Nephron progenitor cell (in vitro differentiated cells): ENCODE measurements around the gene CLASP1.
"Not testable (repeated sequence)": the region's sequence is repeated elsewhere in the genome, so short reads cannot be mapped to it uniquely, and the experiment has no call there.

Experiments
- DNase-seq: peaks from one replicate; pipeline ENCODE4 v3.0.0; 2021
- H3K27ac Mint-ChIP-seq: 2 replicates; pipeline ENCODE4 v1.8.0; 2021; ENCODE audit warnings: mild to moderate bottlenecking, moderate library complexity, mixed read lengths
- H3K27me3 Mint-ChIP-seq: 2 replicates; pipeline ENCODE4 v1.8.0; 2021; ENCODE audit warnings: mild to moderate bottlenecking, low read depth, mixed read lengths; ENCODE audit not compliant: poor library complexity
- H3K36me3 Mint-ChIP-seq: 2 replicates; pipeline ENCODE4 v1.8.0; 2021; ENCODE audit warnings: low read depth, mixed read lengths
- H3K4me1 Mint-ChIP-seq: 2 replicates; pipeline ENCODE4 v1.8.0; 2021; ENCODE audit warnings: mixed read lengths
- H3K4me3 Mint-ChIP-seq: 2 replicates; pipeline ENCODE4 v1.8.0; 2021; ENCODE audit warnings: mild to moderate bottlenecking, moderate library complexity, mixed read lengths
- H3K9me3 Mint-ChIP-seq: 2 replicates; pipeline ENCODE4 v1.8.0; 2021; ENCODE audit warnings: mild to moderate bottlenecking, moderate library complexity, mixed read lengths
- CTCF ChIP-seq: fragments of 200-600 bp; sonication (generic); IDR thresholded peaks from 2 replicates; pipeline ENCODE4 v1.5.0; 2021; ENCODE audit warnings: antibody characterized with exemption

The CLASP1 gene

GRCh38 chr2:121309323-121309722 is 339.9 kb downstream of the CLASP1 start:
- Mint-ChIP-seq H3K4me1 (peaks cover 11% of the 10 kb centered on the region), H3K36me3 (no peaks in the 10 kb centered on the region), H3K9me3 (no peaks in the 10 kb centered on the region), H3K4me3 (no peak overlapping the region), H3K27me3 (peaks cover 47% of the 10 kb centered on the region), H3K27ac (no peak overlapping the region)
- no peak for DNase-seq
- no peak for TF ChIP-seq CTCF

GRCh38 chr2:121307048-121307447 is 342.2 kb downstream of the CLASP1 start:
- H3K4me3 Mint-ChIP-seq: no peak overlapping the region
- H3K9me3 Mint-ChIP-seq: no peaks in the 10 kb centered on the region
- peaks cover 46% of the 10 kb centered on the region for H3K27me3 Mint-ChIP-seq
- TF ChIP-seq CTCF: no peak
- peaks cover 11% of the 10 kb centered on the region for H3K4me1 Mint-ChIP-seq
- no peak overlapping the region for H3K27ac Mint-ChIP-seq
- H3K36me3 Mint-ChIP-seq: no peaks in the 10 kb centered on the region
- DNase-seq: no peak

GRCh38 chr2:121304941-121305340 is 344.3 kb downstream of the CLASP1 start:
- no peaks in the 10 kb centered on the region for H3K36me3 Mint-ChIP-seq
- no peak for TF ChIP-seq CTCF
- H3K4me1 Mint-ChIP-seq: peaks cover 7% of the 10 kb centered on the region
- no peak for DNase-seq
- H3K9me3 Mint-ChIP-seq: no peaks in the 10 kb centered on the region
- peaks cover 38% of the 10 kb centered on the region for H3K27me3 Mint-ChIP-seq
- H3K27ac Mint-ChIP-seq: no peak overlapping the region
- no peak overlapping the region for H3K4me3 Mint-ChIP-seq

- Mint-ChIP-seq H3K9me3 (no peaks in the 10 kb centered on the region), H3K4me1 (no peaks in the 10 kb centered on the region), H3K4me3 (no peak overlapping the region), H3K27ac (no peak overlapping the region), H3K27me3 (peaks cover 43% of the 10 kb centered on the region), H3K36me3 (no peaks in the 10 kb centered on the region)
- no peak for DNase-seq
- no peak for TF ChIP-seq CTCF
Measured at GRCh38 chr2:121303531-121304263, 345.6 kb downstream of the CLASP1 start.

- H3K27me3 Mint-ChIP-seq: peaks cover 37% of the 10 kb centered on the region
- not testable (repeated sequence) for DNase-seq, H3K27ac Mint-ChIP-seq, H3K4me3 Mint-ChIP-seq, H3K4me1 Mint-ChIP-seq, H3K9me3 Mint-ChIP-seq, H3K36me3 Mint-ChIP-seq
Measured at GRCh38 chr2:121301190-121301589, 348.1 kb downstream of the CLASP1 start.

- no peak for TF ChIP-seq CTCF
- H3K9me3 Mint-ChIP-seq: no peaks in the 10 kb centered on the region
- no peaks in the 10 kb centered on the region for H3K4me1 Mint-ChIP-seq
- no peak for DNase-seq
- no peak overlapping the region for H3K27ac Mint-ChIP-seq
- no peaks in the 10 kb centered on the region for H3K36me3 Mint-ChIP-seq
- H3K27me3 Mint-ChIP-seq: peaks cover 40% of the 10 kb centered on the region
- H3K4me3 Mint-ChIP-seq: no peak overlapping the region
Measured at GRCh38 chr2:121298476-121298875, 350.8 kb downstream of the CLASP1 start.

GRCh38 chr2:121297866-121298265 is 351.4 kb downstream of the CLASP1 start:
- H3K27ac Mint-ChIP-seq, H3K9me3 Mint-ChIP-seq, H3K36me3 Mint-ChIP-seq, H3K4me1 Mint-ChIP-seq, DNase-seq, H3K4me3 Mint-ChIP-seq: not testable (repeated sequence)
- H3K27me3 Mint-ChIP-seq: peaks cover 46% of the 10 kb centered on the region
